HT1080 (cell line): ENCODE results near the gene SPOCK1. TPM values are rescaled to one million over a fixed set of nuclear protein-coding genes. Genes with fewer than 3 reads are reported as not detected.

Source experiments
- DNase-seq: peaks from one replicate; pipeline ENCODE4 v3.0.0-alpha.2; 2015; ENCODE audit warnings: low read depth
- total RNA-seq: library from RNA; depleted of rRNA; stranded (reverse); fragments of >200 nt; shearing (Covaris generic); gene quantifications from 2 replicates; pipeline ENCODE4 v1.2.3, GENCODE V29; 2014

Gene SPOCK1
- total RNA-seq, 1 experiment from 2014 or later, result 21.7 TPM

GRCh38 chr5:137034213-137034612, 464.9 kb downstream of the SPOCK1 start:
- no peak for DNase-seq

GRCh38 chr5:137032929-137033328, 466.2 kb downstream of the SPOCK1 start:
- peak; percentile 31 for DNase-seq

GRCh38 chr5:137027758-137028157, 471.4 kb downstream of the SPOCK1 start:
- no peak for DNase-seq

GRCh38 chr5:137026296-137026695, 472.8 kb downstream of the SPOCK1 start:
- no peak for DNase-seq

GRCh38 chr5:137024044-137024443, 475.1 kb downstream of the SPOCK1 start:
- no peak for DNase-seq

- no peak for DNase-seq
These were observed 475.8 kb downstream of the SPOCK1 start for GRCh38 chr5:137023371-137023770.

- no peak for DNase-seq
These were observed 476.4 kb downstream of the SPOCK1 start for GRCh38 chr5:137022725-137023124.

- no peak for DNase-seq
These were observed 477.1 kb downstream of the SPOCK1 start for GRCh38 chr5:137022043-137022442.

GRCh38 chr5:137019229-137019628, 479.9 kb downstream of the SPOCK1 start:
- no peak for DNase-seq

- DNase-seq, result no peak
These were observed 482.3 kb downstream of the SPOCK1 start for GRCh38 chr5:137016783-137017324.

- DNase-seq, result no peak
These were observed 483.5 kb downstream of the SPOCK1 start for GRCh38 chr5:137015540-137016116.

GRCh38 chr5:137014731-137015130, 484.4 kb downstream of the SPOCK1 start:
- no peak for DNase-seq

- no peak for DNase-seq
These were observed 488.9 kb downstream of the SPOCK1 start for GRCh38 chr5:137010226-137010625.

- no peak for DNase-seq
These were observed 494.8 kb downstream of the SPOCK1 start for GRCh38 chr5:137004279-137004678.

GRCh38 chr5:137001026-137001569, 498.0 kb downstream of the SPOCK1 start:
- DNase-seq, result no peak

- no peak for DNase-seq
These were observed 499.3 kb downstream of the SPOCK1 start for GRCh38 chr5:136999787-137000186.

- DNase-seq, result no peak
These were observed 500.2 kb downstream of the SPOCK1 start for GRCh38 chr5:136998854-136999357.

- DNase-seq, result no peak
These were observed 505.0 kb downstream of the SPOCK1 start for GRCh38 chr5:136994154-136994553.

GRCh38 chr5:136992796-136993489, 506.2 kb downstream of the SPOCK1 start:
- DNase-seq, result no peak

GRCh38 chr5:136985785-136986475, 513.2 kb downstream of the SPOCK1 start:
- DNase-seq, result no peak

- DNase-seq, result no peak
These were observed 514.2 kb downstream of the SPOCK1 start for GRCh38 chr5:136984772-136985446.
